ENCODE measurements around the gene BCKDHA.

BCKDHA gene

DNA sequence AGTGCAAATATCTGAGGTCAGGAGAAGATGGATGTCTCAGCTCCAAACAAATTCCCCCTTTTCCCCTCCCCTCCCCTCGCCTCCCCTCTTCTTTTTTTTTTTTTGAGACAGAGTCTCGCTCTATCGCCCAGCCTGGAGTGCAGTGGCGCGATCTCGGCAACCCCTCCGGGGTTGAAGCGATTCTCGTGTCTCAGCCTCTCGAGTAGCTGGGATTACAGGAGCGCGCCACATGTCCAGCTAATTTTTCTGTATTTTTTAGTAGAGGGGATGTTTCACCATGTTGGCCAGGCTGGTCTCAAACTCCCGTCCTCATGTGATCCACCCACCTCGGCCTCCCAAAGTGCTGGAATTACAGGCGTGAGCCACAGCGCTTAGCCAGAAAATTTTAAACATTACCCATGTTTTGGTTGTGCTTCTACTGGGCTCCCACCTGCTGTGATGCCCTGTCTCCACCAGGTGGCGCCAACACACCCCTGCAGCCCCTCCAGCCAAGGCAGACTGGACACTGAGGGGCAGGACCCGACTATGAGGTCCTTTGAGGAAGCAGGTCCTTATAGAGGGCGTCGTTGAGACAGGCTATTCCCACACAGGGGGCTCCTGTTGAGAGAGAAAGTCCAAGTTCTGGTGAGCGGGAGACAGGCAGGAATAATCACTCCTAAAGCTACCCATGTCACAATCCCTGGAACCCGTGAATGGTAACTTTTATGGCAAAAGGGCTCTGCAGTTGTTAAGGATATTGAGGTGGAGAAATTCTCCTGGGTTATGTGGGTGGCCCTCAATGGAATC, 51.7 kb downstream of the BCKDHA start:
- DNase-seq (ENCODE audit: low spot score): no peak
- Histone ChIP-seq H3K27ac (no peak overlapping the region), H3K4me3 (peak overlapping the region; percentile 57)
- TF ChIP-seq, protein P1, sequence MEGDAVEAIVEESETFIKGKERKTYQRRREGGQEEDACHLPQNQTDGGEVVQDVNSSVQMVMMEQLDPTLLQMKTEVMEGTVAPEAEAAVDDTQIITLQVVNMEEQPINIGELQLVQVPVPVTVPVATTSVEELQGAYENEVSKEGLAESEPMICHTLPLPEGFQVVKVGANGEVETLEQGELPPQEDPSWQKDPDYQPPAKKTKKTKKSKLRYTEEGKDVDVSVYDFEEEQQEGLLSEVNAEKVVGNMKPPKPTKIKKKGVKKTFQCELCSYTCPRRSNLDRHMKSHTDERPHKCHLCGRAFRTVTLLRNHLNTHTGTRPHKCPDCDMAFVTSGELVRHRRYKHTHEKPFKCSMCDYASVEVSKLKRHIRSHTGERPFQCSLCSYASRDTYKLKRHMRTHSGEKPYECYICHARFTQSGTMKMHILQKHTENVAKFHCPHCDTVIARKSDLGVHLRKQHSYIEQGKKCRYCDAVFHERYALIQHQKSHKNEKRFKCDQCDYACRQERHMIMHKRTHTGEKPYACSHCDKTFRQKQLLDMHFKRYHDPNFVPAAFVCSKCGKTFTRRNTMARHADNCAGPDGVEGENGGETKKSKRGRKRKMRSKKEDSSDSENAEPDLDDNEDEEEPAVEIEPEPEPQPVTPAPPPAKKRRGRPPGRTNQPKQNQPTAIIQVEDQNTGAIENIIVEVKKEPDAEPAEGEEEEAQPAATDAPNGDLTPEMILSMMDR (IDR thresholded peaks at IDR 0.05): peak; percentile 94

DNA sequence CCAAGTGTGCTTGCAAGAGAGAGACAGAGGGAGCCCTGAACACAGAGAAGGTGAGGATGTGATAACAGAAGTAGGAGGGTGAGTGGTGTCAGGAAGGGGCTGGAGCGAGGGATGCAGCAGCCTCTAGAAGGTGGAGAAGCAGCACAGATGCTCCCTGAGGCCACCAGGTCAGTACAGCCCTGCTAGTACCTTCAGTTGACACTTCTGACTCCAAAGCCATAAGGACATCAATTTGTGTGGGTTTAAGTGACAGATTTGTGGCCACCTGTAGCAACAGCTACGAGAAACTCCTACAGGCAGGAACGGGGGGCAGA, 52.2 kb downstream of the BCKDHA start:
- H3K27ac ChIP-seq: no peak overlapping the region
- TF ChIP-seq, protein P1 (IDR thresholded peaks at IDR 0.05): no peak
- H3K4me3 ChIP-seq: no peak overlapping the region
- DNase-seq (ENCODE audit: low spot score): no peak

DNA sequence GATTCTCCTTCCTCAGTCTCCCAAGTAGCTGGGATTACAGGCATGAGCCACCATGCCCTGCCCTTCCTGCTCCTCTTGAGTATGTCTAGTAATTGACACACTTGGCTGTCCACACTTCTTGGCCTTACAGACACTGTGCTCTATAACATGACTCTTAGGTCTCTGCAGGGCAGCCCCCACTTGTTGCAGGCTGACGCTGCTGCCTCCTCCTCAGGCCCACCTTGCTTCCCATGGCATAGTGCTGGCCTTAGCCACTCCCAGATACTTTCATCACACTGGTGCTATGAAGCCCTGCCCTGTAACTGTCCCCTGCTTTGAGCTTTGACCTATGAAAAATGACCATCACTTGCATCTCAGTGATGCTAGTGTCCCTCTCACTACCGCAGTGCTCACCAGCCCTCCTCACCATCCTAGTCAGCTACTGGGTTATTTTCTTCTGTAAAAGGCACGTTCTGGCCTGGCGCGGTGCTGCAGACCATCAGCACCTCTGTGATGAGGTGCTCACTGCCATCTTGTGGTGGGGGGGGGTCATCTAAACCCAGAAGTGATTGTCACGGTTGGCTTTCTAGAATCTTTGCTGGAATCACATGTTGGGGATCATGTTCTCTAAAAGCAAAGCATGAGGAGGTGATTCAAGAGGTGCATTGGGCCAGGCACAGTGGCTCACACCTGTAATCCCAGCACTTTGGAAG, 55.1 kb downstream of the BCKDHA start:
- Histone ChIP-seq H3K27ac (no peak overlapping the region), H3K4me3 (no peak overlapping the region)
- TF ChIP-seq, protein P1 (IDR thresholded peaks at IDR 0.05): no peak
- DNase-seq (ENCODE audit: low spot score): no peak

DNA sequence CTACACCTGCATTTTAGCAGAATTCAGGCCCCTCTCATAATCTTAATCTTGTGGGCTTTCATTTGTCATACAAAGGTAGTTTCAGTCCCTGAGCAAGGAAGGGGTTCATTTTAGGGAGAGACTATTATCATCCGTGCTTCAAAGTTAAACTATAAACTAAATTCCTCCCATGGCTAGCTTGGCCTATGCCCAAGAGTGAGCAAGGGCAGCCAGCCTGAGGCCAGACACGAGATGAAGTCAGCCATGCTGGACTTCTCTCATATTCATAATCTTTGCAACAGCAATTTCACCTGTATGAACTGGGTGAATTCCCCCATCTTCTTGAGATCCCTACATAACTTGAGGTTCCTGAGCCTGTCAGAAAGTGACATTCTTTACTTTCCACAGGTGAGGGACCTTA, 58.3 kb downstream of the BCKDHA start:
- DNase-seq (ENCODE audit: low spot score): no peak
- no peak overlapping the region for H3K27ac ChIP-seq

DNA sequence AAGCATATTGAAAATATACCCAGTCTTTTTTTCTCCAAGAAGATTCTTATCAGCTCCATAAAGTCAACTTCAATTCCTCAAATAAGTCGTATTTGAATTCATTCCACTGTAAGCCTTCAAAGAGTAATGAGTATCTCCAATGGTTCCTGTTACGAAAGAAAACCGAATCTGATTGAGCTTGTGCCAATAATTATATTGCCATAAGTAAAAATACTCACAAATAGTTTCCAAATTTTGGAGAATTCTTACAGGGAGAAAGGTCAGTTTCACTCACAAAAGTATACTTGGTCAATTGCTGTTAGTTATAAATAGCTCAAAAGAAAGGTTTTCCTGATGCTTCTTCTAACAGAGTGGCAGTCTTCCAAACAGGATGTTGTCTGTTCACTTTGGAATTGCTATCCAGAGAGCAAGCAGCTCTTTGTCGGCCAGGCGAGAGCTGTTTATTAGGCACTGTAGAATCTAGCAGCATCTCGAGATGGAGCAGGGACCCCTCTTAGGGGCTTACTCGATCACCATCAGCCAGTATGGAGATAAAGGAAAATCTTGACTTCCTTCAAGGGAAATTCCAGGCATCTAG, 58.8 kb downstream of the BCKDHA start:
- H3K27ac ChIP-seq: no peak overlapping the region
- H3K4me3 ChIP-seq: no peak overlapping the region
- TF ChIP-seq, protein P1 (IDR thresholded peaks at IDR 0.05): no peak
- DNase-seq (ENCODE audit: low spot score): no peak

More for the DNA sequence above, 58.3 kb downstream of the BCKDHA start:
- TF ChIP-seq, protein P1 (IDR thresholded peaks at IDR 0.05): no peak
- no peak overlapping the region for H3K4me3 ChIP-seq

DNA sequence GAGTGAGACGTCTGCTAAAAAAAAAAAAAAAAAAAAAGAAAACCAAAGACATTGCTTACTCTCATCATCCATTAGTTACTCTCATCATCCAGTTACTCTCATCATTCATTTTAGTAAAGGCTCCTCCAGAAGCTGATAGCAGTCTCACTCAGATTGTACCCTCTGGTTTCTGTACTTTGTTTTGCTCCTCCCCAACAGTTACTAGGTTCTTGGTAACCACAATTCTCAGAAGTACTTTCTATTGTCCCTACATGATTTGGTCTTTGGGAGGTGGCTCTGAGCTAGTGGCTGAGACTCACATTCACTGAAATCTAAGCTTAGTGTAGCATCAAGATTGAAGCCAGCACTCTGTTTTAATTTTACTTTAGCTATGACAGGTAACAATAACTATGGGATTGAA, 59.6 kb downstream of the BCKDHA start:
- TF ChIP-seq, protein P1 (IDR thresholded peaks at IDR 0.05): no peak
- no peak overlapping the region for H3K27ac ChIP-seq
- no peak for DNase-seq (ENCODE audit: low spot score)
- no peak overlapping the region for H3K4me3 ChIP-seq

All from coronary artery (tissue), 2 donors.